Measurements from ENCODE around the gene IRF8.

IRF8 gene

DNA sequence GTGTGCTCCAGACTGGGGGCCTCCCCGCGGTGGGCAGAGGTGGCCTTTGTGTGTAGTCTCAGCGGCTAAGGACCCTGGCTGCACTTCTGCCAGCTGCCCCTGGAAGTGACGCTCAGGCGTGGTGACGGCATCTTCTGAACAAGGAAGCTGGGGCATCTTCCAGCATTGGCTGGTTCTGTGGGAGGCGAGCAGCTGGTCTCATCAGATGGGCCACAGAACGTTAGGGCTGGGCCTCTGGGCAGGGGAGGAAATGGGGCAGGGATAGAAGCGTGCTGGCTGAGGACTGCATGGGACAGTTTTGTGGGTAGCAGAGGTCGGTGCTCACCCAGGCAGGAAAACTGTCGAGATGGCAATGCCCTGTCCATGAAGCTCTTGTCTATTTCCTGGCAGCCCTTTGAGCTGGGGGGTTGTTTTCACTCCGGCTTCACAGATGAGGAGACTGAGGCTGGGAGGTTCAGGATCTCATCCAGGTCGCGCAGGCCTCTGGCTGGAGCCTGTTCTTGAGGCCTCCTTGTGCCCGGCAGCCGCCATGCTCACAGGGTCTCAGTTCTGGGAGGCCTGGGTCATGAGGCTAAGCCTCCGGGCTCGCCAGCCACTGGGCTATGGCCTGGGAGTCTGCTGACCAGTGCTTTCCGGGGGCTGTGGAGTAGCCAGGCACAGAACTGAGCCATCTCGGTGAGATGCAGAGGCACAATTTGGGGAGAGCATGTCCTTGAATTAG, 16.3 kb downstream of the IRF8 start:
- no peak for DNase-seq

DNA sequence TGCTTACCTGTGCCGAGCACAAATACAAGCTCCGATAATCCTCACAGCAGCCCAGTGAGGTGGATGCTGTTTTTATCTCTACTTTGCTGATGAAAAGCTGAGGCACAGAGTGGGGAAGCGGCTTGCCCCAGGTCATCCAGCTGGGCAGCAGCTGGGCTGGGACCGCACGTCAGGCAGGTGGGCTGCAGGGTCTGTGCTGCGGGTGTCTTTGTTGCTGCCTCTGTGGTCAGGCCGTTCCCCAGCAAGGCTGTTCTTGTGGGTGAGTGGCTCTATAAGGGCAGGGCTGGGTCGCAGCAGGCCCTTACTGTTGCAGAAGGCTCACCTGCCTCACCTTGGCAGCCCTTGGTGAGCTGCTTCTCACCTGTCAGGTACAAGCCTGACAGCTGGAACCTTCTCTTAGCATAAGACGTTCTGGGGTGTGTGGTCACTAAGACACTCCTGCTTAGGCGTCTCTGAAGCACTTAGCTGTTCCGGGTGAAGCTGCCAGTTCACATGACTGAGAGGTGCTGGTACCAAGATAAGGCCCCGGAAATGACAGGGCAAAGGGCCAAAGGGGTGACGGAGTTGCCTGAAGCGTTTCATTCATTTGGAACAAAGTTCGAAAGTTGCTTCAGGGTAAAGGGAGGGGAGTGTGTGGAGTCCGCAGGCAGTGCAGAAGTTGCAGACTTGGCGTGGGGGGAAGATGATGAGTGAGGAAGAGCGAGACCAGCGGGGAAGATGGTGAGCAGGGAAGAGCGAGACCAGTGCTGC, 17.4 kb downstream of the IRF8 start:
- DNase-seq = no peak

DNA sequence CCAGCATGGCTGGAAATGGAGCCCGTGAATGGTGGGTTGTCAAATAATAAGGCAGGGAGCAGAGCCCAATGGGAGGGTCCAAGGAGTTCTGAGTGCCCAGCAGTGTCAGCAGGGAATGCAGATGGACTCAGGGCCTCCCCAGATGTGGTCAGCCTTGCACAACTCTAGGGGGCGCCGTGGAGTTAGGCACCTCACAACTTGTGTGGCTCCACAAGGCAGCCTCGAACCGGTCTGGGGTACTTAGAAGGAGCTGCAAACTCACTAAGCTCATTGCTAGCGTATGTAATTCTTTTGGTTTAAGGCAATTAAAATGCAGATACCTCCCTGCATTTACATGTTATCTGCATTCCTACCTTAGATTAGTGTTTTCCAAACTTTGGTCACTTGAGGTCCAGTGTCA, 18.1 kb downstream of the IRF8 start:
- no peak for DNase-seq

DNA sequence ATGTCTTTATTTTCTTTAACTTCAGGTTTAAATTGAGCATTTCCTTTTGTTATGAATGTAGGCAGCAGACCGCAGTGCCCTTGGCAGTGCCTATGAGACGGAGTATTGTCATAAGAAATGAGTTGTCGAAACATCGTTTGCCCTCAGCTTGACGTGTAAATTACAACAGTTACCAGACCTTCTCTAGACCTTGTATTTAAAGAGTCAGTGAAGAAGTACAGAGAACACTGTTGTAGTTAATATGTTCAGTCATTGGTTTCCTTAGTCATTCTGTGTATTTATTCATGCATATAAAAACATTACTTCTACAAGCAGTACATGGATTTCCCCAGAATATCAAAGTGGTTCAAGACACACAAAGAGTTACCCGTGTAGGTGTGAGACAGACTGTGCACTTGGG, 19.0 kb downstream of the IRF8 start:
- DNase-seq = no peak

DNA sequence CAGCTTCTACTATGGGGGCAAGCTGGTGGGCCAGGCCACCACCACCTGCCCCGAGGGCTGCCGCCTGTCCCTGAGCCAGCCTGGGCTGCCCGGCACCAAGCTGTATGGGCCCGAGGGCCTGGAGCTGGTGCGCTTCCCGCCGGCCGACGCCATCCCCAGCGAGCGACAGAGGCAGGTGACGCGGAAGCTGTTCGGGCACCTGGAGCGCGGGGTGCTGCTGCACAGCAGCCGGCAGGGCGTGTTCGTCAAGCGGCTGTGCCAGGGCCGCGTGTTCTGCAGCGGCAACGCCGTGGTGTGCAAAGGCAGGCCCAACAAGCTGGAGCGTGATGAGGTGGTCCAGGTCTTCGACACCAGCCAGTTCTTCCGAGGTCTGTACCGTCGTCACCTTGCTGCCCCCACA, 19.5 kb downstream of the IRF8 start:
- no peak for DNase-seq

DNA sequence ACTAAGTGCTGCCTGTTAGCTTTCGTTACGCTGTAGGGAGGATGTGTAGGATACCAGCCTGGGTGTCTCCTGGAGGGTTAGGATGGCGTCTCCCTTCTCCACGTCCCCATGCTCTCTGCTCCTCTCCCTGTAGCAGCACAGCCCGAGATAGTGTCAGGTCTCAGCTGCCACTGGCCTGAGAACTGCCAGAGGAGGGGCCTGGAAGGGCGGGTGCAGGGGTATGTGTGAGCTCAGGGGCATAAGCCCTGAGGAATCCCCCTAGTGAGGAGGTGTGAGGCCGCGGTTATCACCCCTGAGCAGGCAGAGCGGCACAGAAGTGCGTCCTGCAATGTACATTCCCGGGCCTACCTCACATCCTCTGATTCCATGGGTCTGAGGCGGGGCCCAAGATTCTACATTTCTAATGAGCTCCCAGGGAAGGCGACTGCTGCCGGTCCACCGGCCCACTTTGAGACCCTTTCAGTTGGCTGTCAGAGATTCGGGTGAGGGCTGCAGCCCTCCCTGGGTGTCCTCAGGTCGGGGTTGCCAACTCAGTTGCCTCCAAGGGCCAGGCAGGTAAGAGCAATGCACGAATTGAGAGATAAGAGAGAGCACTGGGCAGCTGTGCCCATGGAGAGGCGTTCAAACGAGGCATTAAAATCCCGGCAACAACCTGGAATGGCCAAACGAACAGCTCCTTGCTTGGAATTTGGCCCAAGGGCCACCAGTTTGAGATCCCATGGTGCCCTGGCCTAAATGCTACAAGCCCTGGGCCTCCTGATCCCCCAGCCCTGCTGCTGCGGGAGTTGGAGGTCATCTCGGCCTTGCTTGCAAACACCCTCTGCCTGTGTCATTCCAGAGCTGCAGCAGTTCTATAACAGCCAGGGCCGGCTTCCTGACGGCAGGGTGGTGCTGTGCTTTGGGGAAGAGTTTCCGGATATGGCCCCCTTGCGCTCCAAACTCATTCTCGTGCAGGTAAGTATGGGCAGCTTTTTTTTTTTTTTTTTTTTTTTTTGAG, 20.6 kb downstream of the IRF8 start:
- no peak for DNase-seq

DNA sequence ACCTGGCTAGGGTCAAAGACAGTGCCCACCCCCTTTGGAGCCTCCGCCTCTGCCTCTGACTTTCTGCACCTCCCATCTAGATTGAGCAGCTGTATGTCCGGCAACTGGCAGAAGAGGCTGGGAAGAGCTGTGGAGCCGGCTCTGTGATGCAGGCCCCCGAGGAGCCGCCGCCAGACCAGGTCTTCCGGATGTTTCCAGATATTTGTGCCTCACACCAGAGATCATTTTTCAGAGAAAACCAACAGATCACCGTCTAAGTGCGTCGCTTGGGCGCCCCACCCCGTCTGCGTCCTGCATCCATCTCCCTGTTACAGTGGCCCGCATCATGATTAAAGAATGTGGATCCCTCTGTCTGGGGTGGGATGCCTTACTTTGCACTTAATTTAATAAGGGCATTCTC, 22.1 kb downstream of the IRF8 start:
- DNase-seq = no peak

DNA sequence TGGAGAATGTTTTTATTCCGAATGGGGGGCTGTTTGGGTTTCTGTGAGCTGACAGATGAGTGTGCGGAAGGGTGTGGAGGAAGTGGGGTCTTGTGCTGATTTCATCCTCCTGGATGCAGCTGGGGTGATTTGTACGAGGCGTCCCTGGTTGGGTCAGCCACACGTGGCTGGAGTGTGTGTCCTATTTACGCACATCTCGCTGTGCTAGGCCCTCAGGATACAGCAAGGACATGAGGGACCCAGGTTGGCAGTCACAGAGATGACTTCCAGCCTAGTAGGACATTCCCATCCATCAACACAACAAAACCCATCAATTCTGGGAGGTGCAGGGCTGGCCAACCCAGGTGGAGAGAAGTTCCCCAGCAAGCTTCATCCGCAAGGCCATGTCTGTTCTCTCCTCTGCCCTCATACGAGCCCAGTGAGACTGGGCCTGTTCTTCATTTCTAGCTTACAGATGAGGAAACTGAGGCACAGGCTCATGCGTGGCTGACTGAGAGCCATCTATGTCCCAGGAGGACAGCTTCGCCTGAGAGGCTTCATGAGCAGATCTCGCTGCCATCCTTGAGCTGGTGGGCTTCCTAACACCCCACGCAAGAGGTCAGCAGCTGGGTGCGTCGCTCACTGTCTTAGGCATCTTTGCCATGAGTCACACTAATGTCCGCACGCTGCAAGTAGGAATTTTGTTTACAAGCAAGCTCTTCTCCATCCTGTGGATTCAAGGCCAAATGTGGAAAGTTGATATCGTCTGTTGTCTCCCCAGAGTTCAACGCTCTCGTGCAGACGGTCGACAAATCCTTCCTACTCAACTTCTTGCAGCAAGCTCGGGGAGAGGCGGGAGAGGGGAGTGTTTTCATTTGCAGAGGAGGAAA, 24.4 kb downstream of the IRF8 start:
- no peak for DNase-seq

DNA sequence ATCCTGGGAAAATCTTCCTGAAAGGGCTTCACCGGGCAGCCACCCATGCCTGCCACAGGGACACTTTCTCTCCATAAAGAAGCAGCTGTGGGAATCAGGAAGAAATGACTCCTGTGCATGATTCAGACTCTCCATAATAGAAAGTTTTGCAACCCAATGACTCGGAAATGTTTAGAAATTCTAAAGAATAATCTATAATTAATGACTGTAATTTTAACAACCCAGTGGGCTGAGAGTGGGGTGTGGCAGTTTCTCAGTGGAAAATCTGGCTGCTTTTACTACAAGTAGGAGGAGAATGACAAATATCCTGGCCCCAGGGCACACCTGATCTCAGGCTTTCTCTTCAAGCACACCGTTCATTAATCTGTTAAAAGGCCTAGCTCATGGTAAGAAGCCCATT, 25.7 kb downstream of the IRF8 start:
- peak; percentile 67 for DNase-seq

DNA sequence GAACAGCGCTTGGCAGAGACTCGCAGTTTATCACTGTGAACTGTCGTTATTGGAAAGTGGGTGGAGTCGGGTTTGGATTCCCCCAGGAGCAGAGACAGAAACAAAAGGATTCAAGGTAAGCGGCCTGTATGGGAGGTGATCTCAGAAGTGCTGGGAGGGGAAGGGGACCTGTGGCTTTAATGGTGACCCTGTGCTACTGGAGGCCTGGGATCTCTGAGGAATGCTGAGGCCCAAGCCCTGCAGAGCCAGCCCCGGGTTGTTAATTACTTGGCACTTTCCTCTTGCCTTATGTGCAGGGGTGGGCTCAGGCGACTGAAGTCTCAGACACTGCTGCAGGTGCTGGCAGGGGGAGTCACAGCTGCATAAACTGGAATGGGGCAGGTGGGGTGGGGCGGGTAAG, 27.4 kb downstream of the IRF8 start:
- DNase-seq = no peak

DNA sequence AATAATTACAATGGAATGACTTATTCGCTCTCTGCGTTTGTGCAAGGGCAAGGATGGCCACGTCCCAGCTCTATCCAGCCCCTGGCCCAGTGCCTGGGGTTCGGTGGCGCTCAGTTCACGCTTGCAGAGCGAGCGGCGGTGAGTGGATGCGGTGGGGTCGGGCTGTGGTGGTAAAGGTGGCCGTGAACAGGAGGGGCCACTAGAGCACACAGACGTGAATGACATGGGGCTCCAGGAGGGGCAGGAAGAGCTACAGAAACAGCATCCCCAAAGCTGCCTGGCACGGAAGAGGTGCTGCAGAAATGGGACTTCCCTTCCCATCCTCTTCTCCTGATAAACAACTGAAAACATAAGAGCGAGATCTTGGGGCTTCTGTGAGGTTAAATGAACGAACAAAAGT, 28.4 kb downstream of the IRF8 start:
- DNase-seq = no peak

DNA sequence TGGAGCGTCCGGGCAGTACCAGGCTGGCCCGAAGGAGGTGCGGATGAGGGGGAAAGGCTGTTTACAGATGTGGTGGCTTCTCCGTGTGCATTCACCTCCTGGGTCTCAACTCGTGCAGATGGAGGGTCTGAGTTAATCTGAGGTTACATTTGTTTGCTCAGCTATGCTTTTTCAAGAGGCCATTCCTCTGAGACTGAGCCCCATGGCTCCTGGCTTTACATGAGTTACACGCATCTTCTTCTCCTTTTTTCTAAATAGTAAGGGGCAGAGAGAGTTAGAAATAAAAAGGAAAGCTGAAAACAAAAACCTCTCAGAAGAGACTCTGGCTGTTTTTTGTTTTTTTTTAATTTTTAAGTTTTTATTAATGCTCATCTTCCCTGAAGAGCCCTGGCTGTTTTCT, 29.0 kb downstream of the IRF8 start:
- no peak for DNase-seq

DNA sequence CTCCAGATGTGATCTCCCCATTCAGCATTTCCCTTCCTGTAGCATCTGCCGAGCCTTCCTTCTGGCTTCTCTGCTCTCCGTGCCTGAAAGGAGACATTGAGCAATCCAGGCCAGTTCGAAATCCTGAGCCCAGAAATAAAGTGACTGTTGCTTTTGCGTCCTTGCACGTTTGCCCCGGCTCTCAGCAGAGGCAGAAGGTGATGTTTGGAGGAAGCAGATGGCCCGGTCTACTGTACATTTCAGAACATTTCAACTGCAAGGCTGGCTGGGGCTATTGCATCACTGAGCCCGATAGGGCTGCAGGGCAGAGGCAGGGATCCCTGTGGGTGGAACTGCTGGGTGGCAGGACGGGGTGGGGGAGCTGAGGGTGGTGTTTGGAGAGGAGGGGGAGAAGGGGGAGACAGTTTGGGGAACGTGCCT, 29.4 kb downstream of the IRF8 start:
- DNase-seq = no peak

DNA sequence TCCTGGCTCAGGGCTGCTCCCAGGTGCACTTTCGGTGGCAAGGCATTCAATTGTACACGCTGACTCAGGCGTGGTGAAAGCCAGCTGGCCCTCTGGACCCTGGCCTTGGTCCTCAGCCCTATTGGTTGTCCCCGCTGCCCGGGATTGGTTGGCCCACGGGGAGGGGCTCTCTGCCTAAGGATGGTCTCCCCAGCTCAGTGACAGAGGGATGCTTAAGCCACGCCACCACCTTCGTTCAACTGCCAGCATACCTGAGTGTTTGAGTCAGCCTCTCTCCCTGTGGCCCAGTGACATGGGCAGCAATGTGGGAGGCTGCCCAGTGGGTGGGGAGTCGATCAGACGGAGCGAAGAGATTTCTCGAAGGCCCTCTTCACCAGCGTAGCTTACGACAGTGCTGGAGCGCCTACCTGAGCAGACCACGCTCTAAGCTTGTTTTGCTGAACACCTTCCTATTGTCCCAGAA, 30.3 kb downstream of the IRF8 start:
- DNase-seq = no peak

DNA sequence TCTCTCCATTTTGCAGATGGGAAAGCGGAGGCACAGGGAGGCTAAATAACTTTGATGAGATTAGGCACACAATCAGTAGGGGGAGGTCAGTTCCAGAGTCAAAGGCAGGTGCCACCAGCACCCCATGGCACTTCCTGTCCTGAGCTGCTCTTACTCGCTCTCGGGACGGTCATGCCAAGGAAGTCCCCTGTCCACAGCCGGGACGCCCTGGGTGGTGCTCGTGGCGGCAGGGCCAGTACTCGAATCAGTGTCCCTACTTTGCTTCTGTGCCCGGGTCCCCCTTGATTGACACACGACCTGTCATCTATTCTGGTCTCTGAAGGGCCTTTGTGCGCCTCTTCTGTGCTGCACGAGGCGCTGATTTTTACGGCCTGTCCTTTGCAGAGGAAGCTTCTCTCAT, 31.3 kb downstream of the IRF8 start:
- DNase-seq = no peak

DNA sequence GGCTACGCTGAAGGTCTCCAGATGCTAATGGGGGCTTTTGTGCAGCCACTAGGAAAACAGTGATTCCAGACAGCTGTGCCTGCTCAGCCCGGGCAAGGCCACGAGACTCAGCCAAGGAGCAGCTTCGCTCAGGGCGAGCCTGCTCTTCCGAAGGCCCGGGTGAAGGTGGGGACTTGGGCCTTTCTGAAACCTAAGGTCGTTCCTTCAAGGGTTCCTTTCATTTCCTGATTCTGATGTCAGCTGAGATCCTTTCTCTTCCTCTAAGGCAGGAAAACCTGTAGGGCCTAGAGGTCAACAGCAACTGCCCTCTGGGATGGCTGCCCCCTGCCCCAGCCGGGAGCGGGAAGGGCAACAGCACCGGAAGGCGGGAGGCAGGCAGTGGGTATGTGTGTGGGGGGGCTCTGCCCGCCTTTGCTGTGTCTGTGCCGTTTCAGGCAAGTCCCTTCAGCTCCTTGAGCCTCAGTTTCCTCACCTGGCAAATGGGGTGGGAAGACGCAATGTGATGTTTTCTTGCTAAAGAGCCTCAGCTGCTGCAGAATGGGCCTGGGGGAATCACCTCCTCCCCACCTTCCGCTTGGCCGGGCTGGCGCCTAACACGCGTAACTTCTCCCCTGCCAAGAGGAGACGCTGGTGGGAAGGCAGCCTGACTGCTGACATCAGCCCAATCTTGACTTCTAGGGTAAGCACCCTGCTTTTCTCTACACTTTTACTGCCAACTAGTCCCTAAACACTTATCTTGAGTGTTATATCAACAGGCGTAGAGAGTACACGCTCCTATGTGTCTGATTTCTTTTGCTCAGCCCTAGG, 32.8 kb downstream of the IRF8 start:
- no peak for DNase-seq

DNA sequence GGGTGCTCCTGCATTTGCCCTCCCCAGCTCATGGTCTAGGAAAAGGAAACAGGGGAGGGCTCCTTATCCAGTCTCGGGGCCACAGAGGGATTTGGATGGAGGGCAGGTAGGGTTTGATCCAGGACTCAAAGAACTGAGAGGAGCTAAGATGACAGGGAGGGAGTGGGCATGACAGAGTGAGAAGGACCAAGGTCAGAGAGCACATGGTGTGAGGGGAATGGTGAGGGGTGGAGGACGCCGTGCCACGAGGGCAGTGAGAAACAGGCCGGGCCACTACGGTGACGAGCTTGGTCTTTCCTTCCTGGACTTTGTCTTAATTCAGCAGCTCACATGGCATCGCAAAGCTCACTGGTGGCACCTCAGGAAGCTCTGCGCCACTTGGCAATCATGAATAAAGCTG, 35.2 kb downstream of the IRF8 start:
- DNase-seq = no peak

DNA sequence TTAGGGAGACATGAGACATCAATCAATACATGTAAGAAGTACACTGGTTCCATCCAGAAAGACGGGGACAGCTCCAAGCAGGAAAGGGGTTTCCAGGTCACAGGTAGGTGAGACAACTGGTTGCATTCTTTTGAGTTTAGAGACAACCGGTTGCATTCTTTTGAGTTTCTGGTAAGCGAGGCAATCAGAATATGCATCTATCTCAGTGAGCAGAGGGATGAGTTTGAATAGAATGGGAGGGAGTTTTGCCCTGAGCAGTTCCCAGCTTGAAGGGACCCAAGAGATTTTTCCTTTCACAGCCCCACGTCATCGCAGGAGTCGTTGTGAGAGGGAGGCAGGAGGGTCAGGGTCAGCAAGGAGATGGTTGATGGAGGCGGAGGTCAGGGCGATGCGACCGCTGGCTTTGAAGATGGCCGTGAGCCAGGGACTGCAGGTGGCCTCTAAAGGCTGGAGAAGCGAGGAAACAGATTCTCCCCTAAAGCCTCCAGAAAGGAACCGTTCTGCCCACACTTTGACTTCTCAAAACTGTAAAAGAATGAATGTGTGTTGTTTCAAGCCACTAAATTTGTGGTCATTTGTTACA, 36.5 kb downstream of the IRF8 start:
- no peak for DNase-seq

DNA sequence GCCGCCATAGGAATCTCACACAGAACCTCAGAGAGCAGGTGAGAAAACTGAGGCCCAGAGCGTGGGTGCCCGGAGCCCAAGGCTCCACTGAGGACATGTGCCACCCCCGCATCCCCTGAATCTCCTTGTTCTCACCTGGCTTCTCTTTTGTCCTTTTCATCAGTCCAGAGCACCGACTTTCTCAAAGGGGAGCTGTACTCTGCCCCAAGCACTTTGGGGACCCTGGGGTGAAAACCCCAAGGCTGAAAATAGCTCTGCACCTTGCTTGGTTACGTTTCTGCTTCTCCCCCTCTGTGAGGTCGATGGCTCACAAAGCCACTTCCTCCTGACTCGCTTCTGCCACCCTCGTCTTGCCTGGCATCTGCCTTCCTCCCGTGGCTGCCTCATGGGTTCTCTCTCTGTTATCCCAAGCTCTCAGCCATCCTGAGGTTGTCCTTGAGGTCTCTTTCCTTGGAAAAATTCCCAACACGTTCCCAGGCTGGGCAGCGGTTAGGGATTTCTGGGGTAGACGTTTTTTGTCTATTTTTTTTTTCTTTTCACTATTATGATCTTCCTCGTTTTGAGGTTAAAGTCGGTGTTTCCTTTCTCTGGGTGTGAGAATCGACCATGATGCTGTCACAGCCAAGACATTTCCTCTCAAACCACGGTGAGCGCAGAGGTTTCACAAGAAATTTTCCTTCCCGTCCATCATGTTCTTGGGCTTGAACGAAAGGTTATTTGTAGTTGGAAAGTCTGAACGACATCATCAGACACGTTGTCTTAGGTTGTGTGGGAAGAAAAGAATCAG, 37.2 kb downstream of the IRF8 start:
- peak; percentile 74 for DNase-seq

DNA sequence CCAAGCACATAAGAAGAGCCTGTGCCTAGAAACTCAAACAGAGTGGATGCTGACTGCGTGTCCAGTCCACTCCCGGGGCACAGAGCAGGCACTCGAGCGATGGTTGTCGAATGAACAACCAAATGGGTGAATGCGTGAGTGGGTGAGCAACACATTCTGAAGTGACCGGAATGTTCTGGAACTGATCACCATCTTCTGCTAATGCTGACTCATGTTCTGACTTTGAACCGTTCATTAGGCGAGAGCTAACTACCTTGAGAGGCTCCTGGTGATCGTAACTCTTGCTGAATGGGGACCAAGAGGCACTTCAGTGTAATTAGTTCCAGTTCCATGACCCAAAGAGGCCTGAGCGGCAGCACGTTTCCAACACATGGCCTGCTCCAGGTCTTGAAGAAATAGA, 37.9 kb downstream of the IRF8 start:
- no peak for DNase-seq

Data from activated naive CD4-positive, alpha-beta T cell treated with anti-CD3 and anti-CD28 coated beads, Interleukin-2, amount 50 U/mL, for 16 hours (primary cell).